Fibroblast of skin of right quadriceps (primary cell): ENCODE measurements around the gene WDR20.
"Not testable (repeated sequence)": the region's sequence is repeated elsewhere in the genome, so short reads cannot be mapped to it uniquely, and the experiment has no call there.

ENCODE experiments used
- DNase-seq: peaks from one replicate; pipeline ENCODE4 v3.0.0-alpha.2; 2013

Gene WDR20

GRCh38 chr14:102134719-102135118 is 5.0 kb upstream of the WDR20 start:
- DNase-seq: not testable (repeated sequence)

DNA sequence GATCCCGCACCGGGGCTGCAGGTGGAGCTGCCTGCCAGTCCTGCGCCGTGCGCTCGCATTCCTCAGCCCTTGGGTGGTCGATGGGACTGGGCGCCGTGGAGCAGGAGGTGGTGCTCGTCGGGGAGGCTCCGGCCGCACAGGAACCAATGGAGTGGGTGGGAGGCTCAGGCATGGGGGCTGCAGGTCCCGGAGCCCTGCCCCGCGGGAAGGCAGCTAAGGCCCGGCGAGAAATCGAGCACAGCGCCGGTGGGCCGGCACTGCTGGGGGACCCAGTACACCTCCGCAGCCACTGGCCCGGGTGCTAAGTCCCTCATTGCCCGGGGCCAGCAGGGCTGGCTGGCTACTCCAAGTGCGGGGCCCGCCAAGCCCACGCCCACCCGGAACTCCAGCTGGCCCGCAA is 4.2 kb upstream of the WDR20 start:
- DNase-seq: not testable (repeated sequence)

DNA sequence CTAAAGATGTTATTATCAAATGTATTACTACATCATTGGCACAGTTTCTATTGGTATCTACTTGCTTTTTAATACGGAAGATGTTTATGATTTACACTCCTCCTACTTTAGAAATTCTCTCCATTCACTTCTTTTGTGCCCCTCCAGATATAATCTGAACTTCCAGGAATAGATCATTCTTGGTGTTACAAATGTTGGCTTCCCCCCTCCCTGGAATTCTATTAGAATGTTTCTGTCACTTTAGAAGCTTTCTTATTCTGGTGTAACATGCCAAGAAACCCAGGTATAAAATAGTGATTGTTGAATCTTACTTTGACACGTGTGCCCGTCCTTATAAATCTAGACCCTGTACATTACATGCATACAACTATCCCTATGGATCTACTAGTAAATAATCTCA is 1.2 kb upstream of the WDR20 start:
- no peak for DNase-seq

- DNase-seq: no peak
Measured at GRCh38 chr14:102138961-102139285, 774 bp upstream of the WDR20 start.

DNA sequence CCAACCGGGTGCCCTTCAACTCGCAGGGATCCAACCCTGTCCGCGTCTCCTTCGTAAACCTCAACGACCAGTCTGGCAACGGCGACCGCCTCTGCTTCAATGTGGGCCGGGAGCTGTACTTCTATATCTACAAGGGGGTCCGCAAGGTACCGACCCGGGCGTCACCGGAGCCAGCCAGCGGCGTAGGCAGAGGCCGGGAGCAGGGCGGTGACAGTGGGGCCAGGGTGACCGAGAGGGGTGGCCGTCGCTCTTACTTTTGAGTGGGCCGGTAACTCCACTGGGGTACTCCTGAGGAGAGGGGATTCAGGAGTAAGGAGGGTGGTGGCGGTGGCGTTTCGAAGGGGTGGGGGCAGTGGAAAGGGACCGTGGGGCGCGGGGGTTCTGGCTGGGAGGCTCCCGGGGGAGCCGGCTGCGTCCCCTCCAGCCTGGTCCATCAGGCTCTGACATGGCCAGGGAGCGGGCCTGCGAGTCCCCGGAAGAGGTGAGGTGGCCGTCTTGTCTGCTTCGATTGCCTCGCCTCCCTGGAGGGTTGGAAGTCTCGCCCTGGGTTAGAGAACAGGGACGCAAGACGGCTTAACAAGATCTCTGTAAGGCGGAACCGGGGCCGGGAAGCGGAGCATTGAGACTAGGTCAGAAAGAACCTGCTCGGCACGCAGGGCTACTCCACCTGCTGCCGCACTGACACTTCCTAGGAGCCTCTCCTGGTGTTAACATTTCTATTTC is 491 bp downstream of the WDR20 start:
- DNase-seq: peak; percentile 3

DNA sequence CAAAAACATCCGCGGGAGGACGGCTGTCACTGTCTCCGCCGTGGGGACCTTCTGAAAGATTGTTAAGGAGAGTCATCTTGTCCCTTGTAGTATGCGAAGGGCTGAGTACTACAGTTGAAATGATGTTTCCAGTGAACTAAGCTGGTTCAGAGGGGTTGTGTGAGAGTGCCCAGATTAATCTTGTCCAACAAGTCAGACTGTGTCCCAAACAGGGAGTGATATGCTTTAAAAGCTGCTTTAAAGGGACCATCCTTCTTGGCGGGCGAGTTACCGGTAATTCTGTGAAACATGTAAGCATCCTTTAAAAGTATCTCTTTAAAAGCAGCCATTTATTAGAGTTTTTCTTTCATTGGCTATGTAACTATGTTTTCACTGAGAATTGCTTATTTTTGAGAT is 1.1 kb downstream of the WDR20 start:
- no peak for DNase-seq

- DNase-seq: no peak
Measured at GRCh38 chr14:102141797-102142196, 2.1 kb downstream of the WDR20 start.

GRCh38 chr14:102144914-102145313 is 5.2 kb downstream of the WDR20 start:
- DNase-seq: no peak

- DNase-seq: no peak
Measured at GRCh38 chr14:102145395-102145794, 5.7 kb downstream of the WDR20 start.

DNA sequence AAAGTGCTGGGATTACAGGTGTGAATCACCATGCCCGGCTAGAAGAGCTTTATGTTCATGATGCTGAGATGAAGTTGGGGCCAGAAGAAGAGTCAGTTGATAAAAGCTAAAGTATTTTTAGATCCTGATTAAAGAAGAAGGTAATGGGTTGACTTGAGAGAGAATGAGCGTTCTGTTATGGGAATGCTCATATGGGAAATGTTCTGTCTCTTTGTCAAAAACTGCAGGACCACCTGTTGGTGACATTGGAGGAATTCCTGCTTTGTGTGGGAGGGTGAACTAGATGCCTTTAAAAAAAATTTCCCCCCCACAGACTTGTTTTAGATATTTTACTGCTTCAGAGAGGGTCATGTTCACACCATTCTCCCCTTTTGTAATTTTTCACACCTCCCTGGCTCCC is 6.7 kb downstream of the WDR20 start:
- no peak for DNase-seq

GRCh38 chr14:102150083-102150482 is 10.4 kb downstream of the WDR20 start:
- DNase-seq: no peak

- no peak for DNase-seq
Measured at GRCh38 chr14:102150744-102151143, 11.0 kb downstream of the WDR20 start.

DNA sequence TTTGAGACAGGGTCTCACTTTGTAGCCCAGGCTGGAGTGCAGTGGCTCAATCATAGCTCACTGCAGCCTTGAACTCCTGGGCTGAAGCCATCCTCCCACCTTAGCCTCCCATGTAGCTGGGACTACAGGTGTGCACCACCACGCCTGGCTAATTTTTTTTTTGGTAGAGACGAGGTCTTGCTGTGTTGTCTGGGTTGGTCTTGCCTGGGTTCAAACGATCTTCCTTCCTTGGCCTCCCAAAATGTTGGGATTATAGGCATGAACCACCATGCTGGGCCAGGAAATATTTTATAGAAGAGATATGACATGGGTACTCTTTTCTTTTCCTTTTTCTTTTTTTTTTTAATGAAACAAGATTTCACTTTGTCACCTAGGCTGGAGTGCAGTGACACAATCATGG is 11.7 kb downstream of the WDR20 start:
- DNase-seq: not testable (repeated sequence)

- no peak for DNase-seq
Measured at GRCh38 chr14:102154121-102154520, 14.4 kb downstream of the WDR20 start.

GRCh38 chr14:102154821-102155549 is 15.3 kb downstream of the WDR20 start:
- peak; percentile 9 for DNase-seq

- no peak for DNase-seq
Measured at GRCh38 chr14:102157346-102157745, 17.6 kb downstream of the WDR20 start.

GRCh38 chr14:102158797-102159196 is 19.1 kb downstream of the WDR20 start:
- no peak for DNase-seq

DNA sequence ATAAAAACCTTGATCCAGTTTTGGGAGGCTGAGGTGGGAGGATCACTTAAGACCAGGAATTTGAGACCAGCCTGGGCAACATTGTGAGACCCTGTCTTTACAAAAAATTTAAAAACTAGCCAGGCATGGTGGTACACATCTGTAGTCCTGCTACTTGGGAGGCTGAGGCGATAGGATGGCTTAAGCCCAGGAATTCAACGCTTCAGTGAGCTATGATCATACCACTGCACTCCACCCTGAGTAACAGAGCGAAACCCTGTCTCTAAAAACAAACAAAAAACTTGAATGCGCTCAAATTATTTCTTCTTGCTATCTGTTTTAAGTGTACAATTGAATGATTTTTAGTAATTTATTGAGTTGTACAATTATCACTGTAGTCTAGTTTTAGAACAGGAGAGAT is 20.1 kb downstream of the WDR20 start:
- DNase-seq: no peak

- DNase-seq: no peak
Measured at GRCh38 chr14:102162487-102162886, 22.8 kb downstream of the WDR20 start.

DNA sequence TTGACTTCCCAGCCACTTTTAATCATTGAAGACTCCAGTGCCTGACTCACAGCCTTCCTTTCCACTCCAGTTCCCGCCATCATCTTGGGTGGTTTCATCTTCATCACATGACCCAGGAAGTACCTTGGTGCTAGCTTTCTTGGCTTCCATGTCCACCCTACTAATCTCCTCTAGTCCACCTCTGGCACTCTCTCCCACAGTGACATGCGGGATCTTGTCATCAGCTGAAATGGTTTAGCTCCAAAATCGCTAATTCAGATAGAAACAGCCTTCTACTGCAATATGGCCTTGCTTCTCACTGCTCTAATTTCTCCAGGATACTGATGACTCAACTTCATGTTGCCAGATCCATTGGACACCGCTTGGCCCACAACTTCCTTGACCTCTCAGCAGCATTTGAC is 24.5 kb downstream of the WDR20 start:
- peak; percentile 8 for DNase-seq

DNA sequence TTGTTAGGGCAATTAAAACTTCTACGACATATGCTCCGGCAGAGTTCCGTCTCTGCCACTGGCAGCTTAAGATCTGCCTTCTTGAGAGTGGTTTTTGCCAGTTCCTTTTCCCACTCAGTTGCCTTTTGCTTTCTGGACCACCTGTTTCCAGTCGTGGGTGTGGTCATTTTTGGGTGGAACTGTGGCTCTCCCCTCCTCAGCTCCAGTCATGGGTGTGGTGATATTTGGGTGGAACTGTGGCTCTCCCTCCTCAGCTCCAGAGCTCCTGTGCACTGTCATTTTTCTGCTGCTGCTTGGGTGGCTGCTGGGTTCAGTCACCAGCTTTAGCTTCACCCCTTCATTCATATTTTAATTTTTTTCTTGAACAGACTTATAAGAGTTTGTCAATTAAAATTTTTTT is 25.3 kb downstream of the WDR20 start:
- no peak for DNase-seq

DNA sequence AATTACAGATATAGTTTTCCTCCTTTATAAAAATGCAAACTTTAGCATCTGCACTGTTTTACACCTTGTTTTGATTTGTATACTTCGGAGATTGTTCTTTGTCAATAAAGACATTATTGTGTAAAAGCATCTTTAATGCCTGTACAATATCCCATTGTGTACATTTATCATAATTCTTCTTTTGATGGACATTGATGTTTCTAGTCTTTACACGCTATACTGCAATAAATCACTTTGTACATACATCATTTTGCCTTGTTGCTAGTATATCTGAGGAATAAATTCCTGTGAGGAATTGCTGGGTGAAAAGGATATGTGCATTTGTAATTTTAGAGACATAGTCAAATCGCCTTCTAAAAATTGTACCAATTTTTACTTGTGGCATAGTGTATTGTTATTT is 30.4 kb downstream of the WDR20 start:
- no peak for DNase-seq

DNA sequence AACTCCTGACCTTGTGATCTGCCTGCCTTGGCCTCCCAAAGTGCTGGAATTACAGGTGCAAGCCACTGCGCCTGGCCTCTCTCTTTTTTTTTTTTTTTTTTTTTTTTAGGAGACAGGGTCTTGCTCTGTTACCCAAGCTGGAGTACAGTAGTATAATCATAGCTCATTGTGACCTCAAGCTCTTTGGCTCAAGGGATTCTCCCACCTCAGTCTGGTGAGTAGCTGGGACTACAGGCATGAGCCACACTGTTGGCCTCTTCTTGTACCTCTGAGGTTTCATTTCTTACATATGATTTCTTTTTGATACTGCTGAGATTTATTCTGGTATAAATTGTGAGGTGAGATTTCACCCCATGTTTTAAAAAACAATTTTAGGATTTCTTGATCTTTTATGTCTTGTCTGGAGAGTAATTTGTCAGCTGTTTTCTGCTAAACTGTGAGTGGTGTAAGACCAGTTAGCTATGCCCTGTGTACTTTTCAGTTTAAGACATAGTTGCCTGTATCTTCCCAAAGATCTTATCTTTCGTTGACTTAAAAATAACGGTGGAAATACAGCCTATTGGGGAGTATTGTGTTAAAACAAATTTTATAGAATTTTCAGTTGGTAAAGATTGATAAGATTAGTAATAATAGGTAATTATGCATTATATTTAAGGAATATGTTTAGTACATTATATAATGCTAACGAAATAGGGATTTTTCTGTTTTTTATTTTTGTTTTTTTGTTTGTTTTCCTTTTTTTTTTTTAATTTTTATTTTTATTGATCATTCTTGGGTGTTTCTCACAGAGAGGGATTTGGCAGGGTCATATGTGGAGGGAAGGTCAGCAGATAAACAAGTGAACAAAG is 31.7 kb downstream of the WDR20 start:
- DNase-seq: no peak

DNA sequence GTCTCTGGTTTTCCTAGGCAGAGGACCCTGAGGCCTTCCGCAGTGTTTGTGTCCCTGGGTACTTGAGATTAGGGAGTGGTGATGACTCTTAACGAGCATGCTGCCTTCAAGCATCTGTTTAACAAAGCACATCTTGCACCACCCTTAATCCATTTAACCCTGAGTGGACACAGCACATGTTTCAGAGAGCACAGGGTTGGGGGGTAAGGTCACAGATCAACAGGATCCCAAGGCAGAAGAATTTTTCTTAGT is 32.2 kb downstream of the WDR20 start:
- DNase-seq: not testable (repeated sequence)
